MM.1S (cell line): Measurements from ENCODE around the gene PIK3C3.
"Not testable (repeated sequence)": the region's sequence is repeated elsewhere in the genome, so short reads cannot be mapped to it uniquely, and the experiment has no call there.

ENCODE experiments used
- DNase-seq: peaks from one replicate; pipeline ENCODE4 v3.0.0-alpha.2; 2015
- H2AFZ ChIP-seq: fragments of 300-600 bp; sonication (generic); 2 replicates; pipeline ENCODE4 v1.6.0; 2016; ENCODE audit warnings: antibody characterized with exemption, low read length
- H3F3A ChIP-seq: fragments of 300-600 bp; sonication (generic); 2 replicates; pipeline ENCODE4 v1.6.1; 2016; ENCODE audit warnings: mild to moderate bottlenecking, antibody characterized with exemption, low read length, moderate library complexity, mixed read lengths; ENCODE audit not compliant: insufficient read depth
- H3K27ac ChIP-seq: fragments of 300-600 bp; sonication (generic); 2 replicates; pipeline ENCODE4 v1.5.1; 2016; ENCODE audit warnings: mild to moderate bottlenecking, low read length
- H3K27me3 ChIP-seq: fragments of 300-600 bp; sonication (generic); replicated peaks from 2 replicates; pipeline ENCODE4 v1.6.0; 2016; ENCODE audit warnings: low read length; ENCODE audit not compliant: insufficient read depth
- H3K36me3 ChIP-seq: fragments of 300-600 bp; sonication (generic); replicated peaks from 2 replicates; pipeline ENCODE4 v1.6.1; 2016; ENCODE audit warnings: mild to moderate bottlenecking, low read length, mixed read lengths; ENCODE audit not compliant: insufficient read depth
- H3K4me1 ChIP-seq: fragments of 300-600 bp; sonication (generic); 2 replicates; pipeline ENCODE4 v1.6.1; 2016; ENCODE audit warnings: low read length, mixed read lengths
- H3K4me2 ChIP-seq: fragments of 300-600 bp; sonication (generic); 2 replicates; pipeline ENCODE4 v1.6.0; 2016; ENCODE audit warnings: low read depth, low read length
- H3K4me3 ChIP-seq: fragments of 300-600 bp; sonication (generic); 2 replicates; pipeline ENCODE4 v1.5.1; 2016; ENCODE audit warnings: low read length, mixed read lengths
- H3K79me2 ChIP-seq: fragments of 300-600 bp; sonication (generic); 2 replicates; pipeline ENCODE4 v1.6.1; 2016; ENCODE audit warnings: mixed run types, low read length, mixed read lengths
- H3K9ac ChIP-seq: fragments of 300-600 bp; sonication (generic); 2 replicates; pipeline ENCODE4 v1.6.1; 2016; ENCODE audit warnings: low read length, mixed read lengths
- H3K9me2 ChIP-seq: fragments of 300-600 bp; sonication (generic); replicated peaks from 2 replicates; pipeline ENCODE4 v1.6.1; 2016; ENCODE audit warnings: mild to moderate bottlenecking, low read length, mixed read lengths; ENCODE audit not compliant: insufficient read depth
- H3K9me3 ChIP-seq: fragments of 300-600 bp; sonication (generic); replicated peaks from 2 replicates; pipeline ENCODE4 v1.6.1; 2016; ENCODE audit warnings: mild to moderate bottlenecking, low read length, mixed read lengths; ENCODE audit not compliant: insufficient read depth
- H4K20me1 ChIP-seq: fragments of 300-600 bp; sonication (generic); 2 replicates; pipeline ENCODE4 v1.6.1; 2016; ENCODE audit warnings: mild to moderate bottlenecking, low read length, moderate library complexity, mixed read lengths; ENCODE audit not compliant: insufficient read depth
- EZH2 ChIP-seq: fragments of 300-600 bp; sonication (generic); optimal IDR thresholded peaks from 2 replicates; pipeline ENCODE3; 2017; ENCODE audit warnings: low read depth, mild to moderate bottlenecking, antibody characterized with exemption, low read length, mixed read lengths
- EZH2phosphoT487 ChIP-seq: fragments of 300-600 bp; sonication (generic); IDR thresholded peaks from 2 replicates; pipeline ENCODE4 v1.6.1; 2018; ENCODE audit warnings: antibody characterized with exemption, low read length
- TF ChIP-seq, protein P1 (sequence below): fragments of 300-600 bp; sonication (generic); IDR thresholded peaks from 2 replicates; pipeline ENCODE4 v1.5.1; 2016; ENCODE audit warnings: antibody characterized with exemption, low read length, mixed read lengths

The PIK3C3 gene

DNA sequence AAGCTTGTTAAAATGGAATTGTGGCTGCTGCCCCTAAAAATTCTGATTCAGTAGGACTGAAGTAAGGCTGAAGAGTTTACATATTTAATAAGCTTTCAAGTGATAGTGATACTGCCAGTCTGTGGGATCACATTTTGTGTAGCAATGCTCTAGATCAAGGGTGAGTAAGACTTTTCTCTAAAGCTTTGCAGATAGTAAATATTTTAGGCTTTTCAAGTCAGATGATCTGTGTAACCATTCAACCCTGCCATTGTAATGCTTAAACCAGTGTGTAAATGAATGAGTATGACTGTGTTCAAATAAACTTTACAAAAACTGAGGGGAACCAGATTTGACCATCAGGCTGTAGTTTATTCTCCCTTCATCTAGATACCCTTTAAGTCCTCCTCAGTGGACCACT is 92.7 kb downstream of the PIK3C3 start:
- no peaks in the 10 kb centered on the region for H3K79me2 ChIP-seq
- H3K9me3 ChIP-seq: no peaks in the 10 kb centered on the region
- TF ChIP-seq EZH2 (no peak), EZH2phosphoT487 (no peak)
- TF ChIP-seq, protein P1, sequence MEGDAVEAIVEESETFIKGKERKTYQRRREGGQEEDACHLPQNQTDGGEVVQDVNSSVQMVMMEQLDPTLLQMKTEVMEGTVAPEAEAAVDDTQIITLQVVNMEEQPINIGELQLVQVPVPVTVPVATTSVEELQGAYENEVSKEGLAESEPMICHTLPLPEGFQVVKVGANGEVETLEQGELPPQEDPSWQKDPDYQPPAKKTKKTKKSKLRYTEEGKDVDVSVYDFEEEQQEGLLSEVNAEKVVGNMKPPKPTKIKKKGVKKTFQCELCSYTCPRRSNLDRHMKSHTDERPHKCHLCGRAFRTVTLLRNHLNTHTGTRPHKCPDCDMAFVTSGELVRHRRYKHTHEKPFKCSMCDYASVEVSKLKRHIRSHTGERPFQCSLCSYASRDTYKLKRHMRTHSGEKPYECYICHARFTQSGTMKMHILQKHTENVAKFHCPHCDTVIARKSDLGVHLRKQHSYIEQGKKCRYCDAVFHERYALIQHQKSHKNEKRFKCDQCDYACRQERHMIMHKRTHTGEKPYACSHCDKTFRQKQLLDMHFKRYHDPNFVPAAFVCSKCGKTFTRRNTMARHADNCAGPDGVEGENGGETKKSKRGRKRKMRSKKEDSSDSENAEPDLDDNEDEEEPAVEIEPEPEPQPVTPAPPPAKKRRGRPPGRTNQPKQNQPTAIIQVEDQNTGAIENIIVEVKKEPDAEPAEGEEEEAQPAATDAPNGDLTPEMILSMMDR: no peak
- H3K27ac ChIP-seq: no peak overlapping the region
- DNase-seq: no peak
- H3K4me2 ChIP-seq: no peak overlapping the region
- H3K4me3 ChIP-seq: no peak overlapping the region
- no peaks in the 10 kb centered on the region for H4K20me1 ChIP-seq
- no peak overlapping the region for H3K9ac ChIP-seq
- H3K27me3 ChIP-seq: no peaks in the 10 kb centered on the region
- H3K4me1 ChIP-seq: 0 out of 2 replicates have a peak, but pooled peaks cover 4% of the 10 kb centered on the region
- no peaks in the 10 kb centered on the region for H3K36me3 ChIP-seq
- no peaks in the 10 kb centered on the region for H3F3A ChIP-seq
- H3K9me2 ChIP-seq: no peaks in the 10 kb centered on the region
- H2AFZ ChIP-seq: no peak overlapping the region

DNA sequence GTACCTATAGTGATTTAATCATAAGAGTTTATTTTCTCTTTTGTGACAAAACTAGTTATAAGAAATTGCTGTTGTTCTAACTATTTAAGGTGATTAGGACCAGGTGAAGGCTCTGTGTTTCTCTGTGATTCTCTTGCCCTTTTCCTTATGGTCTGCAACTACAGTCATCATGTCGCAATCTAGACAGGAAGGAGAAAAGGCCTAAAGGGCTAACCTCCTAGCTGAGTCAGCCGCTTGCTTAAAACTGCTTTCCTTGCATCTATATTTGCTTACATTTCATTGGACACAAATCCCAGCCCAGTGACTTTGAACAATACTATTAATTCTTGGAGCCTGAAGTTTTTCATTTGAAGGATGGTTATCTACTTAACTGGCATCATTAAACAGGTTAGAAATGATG is 93.1 kb downstream of the PIK3C3 start:
- no peaks in the 10 kb centered on the region for H3K36me3 ChIP-seq
- H2AFZ ChIP-seq: no peak overlapping the region
- no peaks in the 10 kb centered on the region for H3F3A ChIP-seq
- no peak overlapping the region for H3K27ac ChIP-seq
- no peaks in the 10 kb centered on the region for H3K9me3 ChIP-seq
- no peak overlapping the region for H3K4me3 ChIP-seq
- H3K9ac ChIP-seq: no peak overlapping the region
- no peaks in the 10 kb centered on the region for H3K79me2 ChIP-seq
- 0 out of 2 replicates have a peak, but pooled peaks cover 4% of the 10 kb centered on the region for H3K4me1 ChIP-seq
- no peak for TF ChIP-seq EZH2
- TF ChIP-seq, protein P1: no peak
- DNase-seq: no peak
- H3K27me3 ChIP-seq: no peaks in the 10 kb centered on the region
- no peaks in the 10 kb centered on the region for H3K9me2 ChIP-seq
- H3K4me2 ChIP-seq: no peak overlapping the region
- H4K20me1 ChIP-seq: no peaks in the 10 kb centered on the region

DNA sequence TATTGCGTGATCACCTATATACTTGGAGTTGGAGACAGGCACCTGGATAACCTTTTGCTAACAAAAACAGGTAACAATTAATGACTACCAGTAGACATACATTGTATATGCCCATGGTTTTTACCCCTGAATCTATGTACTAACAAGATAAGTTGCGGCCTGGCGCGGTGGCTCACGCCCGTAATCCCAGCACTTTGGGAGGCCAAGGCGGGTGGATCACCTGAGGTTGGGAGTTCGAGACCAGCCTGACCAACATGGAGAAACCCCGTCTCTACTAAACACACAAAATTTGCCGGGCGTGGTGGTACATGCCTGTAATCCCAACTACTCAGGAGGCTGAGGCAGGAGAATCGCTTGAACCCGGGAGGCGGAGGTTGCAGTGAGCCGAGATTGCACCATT is 94.5 kb downstream of the PIK3C3 start:
- H3K79me2 ChIP-seq, H3K27me3 ChIP-seq, DNase-seq, H3K9me2 ChIP-seq, H3K9me3 ChIP-seq, H3K9ac ChIP-seq, H4K20me1 ChIP-seq, H3K4me2 ChIP-seq, H3K27ac ChIP-seq, H3K36me3 ChIP-seq, H2AFZ ChIP-seq, H3K4me1 ChIP-seq, H3K4me3 ChIP-seq, H3F3A ChIP-seq: not testable (repeated sequence)

DNA sequence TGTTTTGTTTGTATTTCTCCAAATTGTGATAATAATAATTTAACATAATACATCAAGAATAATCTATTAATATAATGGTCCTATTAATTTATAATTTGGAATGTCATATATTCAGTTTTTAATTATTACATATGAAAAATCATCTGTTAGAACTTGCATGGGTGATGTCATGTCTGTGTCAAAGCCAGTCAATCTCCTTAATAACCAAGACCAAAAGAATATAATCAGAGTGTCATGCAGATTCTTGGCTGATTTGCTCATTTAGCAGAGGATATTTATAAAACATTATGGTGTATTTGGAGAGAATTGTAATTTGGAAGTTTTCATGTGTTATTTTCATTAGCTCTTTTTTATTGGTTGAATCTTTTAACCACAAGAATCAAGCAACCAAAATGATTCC is 96.4 kb downstream of the PIK3C3 start:
- no peak for DNase-seq

More for the DNA sequence above, 96.4 kb downstream of the PIK3C3 start:
- Histone ChIP-seq H3K4me1 (0 out of 2 replicates have a peak, but pooled peaks cover 4% of the 10 kb centered on the region), H3K9me3 (no peaks in the 10 kb centered on the region), H3K4me3 (no peak overlapping the region), H3K9ac (no peak overlapping the region), H3K36me3 (no peaks in the 10 kb centered on the region), H2AFZ (no peak overlapping the region), H3K79me2 (no peaks in the 10 kb centered on the region), H4K20me1 (no peaks in the 10 kb centered on the region), H3K4me2 (no peak overlapping the region), H3K27me3 (no peaks in the 10 kb centered on the region), H3K27ac (no peak overlapping the region), H3F3A (no peaks in the 10 kb centered on the region), H3K9me2 (no peaks in the 10 kb centered on the region)
- no peak for TF ChIP-seq EZH2phosphoT487
- no peak for TF ChIP-seq EZH2
- TF ChIP-seq, protein P1: no peak
